ENCODE results near the gene LRRC7.
"Not testable (repeated sequence)": the region's sequence is repeated elsewhere in the genome, so short reads cannot be mapped to it uniquely, and the experiment has no call there.

Gene LRRC7

GRCh38 chr1:69911301-69911801 is 343.6 kb downstream of the LRRC7 start:
- DNase-seq = no peak

GRCh38 chr1:69913977-69914376 is 346.3 kb downstream of the LRRC7 start:
- DNase-seq = no peak

DNA sequence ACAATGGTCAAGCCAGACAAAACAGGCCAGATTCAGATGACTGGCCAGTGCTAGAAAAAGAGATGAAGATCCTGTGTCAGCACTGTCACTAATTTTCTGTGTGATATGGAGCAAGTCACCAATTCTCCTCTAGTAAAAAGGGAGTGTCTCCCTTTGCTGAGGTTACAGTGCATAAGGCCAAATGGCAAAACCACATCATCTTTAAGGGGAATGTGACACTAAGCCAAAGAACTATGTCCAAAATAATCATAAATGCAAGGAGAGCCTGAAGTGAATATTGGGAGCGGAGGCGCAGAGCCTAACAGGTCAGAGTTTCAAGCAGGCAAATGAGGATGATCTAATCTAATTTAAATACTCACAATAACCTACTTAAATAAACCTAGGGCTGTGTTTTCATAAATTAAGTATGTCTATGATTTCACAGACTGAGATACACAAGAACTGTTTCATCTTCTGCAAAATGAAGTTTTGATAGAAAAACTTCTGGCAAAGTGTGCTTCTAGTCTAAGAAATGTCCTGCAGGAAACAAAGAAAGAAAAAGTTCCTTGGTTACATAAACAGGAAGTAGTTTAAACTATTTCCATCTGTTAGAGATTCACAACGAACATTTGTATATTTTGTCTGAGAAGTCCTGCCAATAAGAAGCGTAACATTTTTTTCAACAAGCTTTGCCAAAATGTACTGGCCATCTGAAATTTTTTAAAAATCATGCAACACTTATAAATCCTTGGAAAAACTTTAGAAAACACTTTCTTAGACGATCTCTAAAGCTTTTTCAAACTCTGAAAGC is 347.4 kb downstream of the LRRC7 start:
- no peak for DNase-seq

DNA sequence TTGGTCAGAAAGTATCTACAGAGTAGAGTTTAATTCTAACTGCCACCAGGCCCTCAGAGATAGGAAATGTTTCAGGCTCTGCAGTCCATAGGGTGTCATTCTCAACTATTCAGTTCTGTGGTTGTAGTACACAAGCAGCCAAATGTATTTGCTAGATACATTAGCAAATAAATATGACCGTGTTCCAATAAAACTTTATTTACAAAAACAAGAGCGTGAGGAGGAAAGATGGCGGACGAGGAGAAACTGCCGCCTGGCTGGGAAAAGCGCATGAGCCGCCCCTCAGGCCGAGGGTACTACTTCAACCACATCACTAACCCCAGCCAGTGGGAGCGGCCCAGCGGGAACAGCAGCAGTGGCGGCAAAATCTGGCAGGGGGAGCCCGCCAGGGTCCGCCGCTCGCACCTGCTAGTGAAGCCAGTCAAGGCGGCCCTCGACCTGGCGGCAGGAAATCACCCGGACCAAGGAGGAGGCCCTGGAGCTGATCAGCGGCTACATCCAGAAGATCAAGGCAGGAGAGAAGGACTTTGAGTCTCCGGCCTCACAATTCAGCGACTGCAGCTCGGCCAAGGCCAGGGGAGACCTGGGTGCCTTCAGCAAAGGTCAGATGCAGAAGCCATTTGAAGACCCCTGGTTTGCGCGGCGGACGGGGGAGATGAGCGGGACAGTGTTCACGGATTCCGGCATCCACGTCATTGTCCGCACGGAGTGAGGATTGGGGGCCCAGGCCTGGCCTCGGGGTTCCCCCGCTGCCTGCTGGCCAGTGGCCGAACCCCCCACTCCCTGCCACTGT is 351.6 kb downstream of the LRRC7 start:
- DNase-seq = no peak

GRCh38 chr1:69919922-69920273 is 352.2 kb downstream of the LRRC7 start:
- no peak for DNase-seq

DNA sequence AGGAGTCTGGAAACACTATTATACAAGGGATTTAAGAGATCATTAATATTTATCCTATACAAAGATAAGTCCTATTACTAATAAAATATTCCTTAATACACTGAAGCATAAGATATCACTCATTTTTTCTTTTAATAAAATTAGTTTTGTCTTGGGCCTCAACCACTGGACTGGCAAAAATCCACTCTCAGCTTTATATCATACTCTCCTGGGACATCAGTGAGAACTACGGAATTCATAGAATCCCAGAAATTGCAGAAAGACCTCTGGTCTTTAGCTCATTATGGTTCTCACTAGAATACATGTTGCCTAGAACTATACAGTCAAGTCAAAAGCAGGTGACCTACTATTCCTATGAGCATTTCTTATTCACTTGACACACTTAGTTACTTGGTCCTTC is 352.7 kb downstream of the LRRC7 start:
- DNase-seq = no peak

DNA sequence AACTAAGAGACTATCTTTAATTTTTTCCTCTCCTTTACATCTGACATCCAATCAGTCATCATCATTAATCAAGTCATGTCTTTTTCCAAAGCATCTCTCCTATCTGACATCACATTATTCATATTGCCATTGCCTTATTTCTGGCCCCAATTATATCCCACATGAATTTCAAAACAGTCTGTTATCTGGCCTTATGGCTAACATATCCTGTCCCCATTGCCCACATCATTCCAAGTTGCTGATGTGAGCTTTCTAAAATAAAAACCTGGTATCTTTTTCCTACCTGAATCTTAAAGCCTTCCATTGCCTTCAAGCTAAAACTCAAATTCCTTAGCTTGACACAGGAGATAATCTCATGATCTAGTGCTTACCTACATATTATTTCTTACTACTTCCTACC is 353.8 kb downstream of the LRRC7 start:
- no peak for DNase-seq

DNA sequence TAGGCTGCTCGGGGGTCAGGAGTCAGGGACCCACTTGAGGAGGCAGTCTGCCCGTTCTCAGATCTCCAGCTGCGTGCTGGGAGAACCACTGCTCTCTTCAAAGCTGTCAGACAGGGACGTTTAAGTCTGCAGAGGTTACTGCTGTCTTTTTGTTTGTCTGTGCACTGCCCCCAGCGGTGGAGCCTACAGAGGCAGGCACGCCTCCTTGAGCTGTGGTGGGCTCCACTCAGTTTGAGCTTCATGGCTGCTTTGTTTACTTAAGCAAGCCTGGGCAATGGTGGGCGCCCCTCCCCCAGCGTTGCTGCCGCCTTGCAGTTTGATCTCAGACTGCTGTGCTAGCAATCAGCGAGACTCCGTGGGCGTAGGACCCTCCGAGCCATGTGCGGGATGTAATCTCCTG is 360.5 kb downstream of the LRRC7 start:
- not testable (repeated sequence) for DNase-seq

DNA sequence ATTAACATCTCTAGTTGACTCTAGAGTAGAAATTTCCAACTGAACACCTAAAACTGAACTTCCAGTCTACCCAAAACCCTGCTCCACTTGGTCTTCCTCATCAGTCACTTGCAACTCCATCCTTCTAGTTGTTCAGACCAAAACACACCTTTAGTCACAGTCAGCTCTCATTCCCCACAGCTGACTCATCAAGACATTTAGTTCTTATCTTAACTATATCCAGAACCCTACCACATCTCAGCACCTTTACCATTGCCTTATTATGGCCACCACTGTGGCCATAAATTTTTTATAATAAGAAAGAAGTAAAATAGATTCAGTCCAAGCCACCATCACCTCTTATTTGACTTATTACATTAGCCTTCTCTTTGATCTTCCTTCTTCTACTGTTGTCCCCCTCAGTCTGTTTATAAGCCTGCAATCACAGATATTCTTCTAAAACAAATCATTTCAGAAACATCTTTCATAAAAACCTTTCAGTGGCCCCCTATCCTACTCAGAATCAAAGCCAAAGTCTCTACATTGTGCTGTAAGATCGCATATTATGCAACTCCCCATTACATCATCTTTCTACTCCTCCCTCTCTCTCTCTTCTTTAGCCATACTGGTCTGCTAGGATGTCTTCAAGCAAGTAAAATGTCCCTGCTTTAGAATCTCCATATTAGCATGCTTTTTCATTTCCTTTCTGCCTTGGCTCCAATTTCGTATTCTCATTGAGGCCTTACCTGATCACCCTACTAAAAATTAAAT is 361.8 kb downstream of the LRRC7 start:
- no peak for DNase-seq

DNA sequence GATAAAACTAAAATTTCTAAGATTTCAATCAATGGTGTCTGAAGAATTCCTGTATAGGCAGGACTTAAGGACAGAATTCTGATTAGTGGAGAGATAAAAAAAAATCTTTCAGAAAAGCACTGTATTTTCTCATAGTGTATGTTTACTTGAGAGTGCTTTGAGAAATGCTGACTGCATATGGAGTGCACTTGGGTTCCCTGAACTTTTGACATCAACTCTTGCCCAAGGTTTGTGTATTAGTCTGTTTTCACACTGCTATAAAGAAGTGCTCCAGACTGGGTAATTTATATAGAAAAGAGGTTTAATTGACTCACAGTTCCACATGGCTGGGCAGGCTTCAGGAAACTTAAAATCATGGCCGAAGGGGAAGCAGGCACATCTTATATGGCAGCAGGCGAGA is 362.7 kb downstream of the LRRC7 start:
- no peak for DNase-seq

DNA sequence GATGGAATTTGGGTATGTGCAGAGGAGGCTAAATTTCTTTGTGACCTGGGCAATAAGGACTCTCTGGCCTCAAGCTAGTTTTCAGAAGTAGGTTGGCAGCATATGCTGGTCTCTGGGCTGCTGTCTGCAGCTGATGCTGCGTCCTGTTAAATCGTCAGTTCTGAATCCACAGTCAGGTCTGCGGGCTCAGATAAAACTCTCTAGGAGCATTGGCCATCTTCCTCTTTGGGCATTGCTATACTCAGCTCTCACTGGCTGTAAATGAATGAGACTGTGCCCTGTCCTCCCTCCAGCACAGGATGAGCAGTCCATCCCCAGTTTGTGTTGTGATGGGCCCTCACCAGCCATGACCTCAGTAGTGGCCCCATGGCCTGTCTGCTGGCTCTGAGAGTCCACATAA is 365.0 kb downstream of the LRRC7 start:
- no peak for DNase-seq

- no peak for DNase-seq
These were observed 372.5 kb downstream of the LRRC7 start for GRCh38 chr1:69940231-69940630.

DNA sequence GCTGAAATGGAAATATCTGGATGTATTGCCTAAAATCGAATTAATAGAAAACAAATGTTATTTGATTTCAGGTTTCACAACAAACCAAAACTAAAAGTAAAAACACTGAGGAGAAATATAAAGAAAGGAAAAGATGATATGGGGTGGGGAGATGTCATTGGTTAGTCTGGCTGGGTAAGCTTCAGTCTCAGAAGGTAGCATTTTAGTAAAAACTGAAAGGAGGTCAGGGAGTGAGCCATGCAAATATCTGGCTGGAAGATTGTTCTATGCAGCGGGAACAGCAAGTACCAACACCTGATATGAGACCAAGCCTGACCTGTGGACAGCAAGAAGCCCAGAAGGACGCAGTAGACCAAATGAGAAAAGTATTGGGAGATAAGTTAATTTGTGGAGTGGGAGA is 373.1 kb downstream of the LRRC7 start:
- no peak for DNase-seq

GRCh38 chr1:69943030-69943429 is 375.3 kb downstream of the LRRC7 start:
- DNase-seq = no peak

DNA sequence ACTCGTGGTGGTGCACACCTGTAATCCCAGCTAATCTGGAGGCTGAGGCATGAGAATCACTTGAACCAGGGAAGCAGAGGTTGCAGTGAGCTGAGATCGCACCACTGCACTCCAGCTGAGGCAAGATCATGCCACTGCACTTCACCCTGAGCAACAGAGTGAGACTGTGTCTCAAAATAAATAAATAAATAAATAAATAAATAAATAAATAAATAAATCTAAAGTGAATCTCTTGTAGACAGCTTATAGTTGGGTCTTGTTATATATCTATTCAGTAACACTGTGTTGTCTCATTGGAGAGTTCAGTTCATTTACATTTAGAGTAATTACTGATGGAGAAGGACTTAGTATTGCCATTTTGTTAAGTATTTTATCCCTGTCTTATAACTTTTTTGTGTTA is 379.2 kb downstream of the LRRC7 start:
- DNase-seq = no peak

- no peak for DNase-seq
These were observed 380.1 kb downstream of the LRRC7 start for GRCh38 chr1:69947837-69948236.

DNA sequence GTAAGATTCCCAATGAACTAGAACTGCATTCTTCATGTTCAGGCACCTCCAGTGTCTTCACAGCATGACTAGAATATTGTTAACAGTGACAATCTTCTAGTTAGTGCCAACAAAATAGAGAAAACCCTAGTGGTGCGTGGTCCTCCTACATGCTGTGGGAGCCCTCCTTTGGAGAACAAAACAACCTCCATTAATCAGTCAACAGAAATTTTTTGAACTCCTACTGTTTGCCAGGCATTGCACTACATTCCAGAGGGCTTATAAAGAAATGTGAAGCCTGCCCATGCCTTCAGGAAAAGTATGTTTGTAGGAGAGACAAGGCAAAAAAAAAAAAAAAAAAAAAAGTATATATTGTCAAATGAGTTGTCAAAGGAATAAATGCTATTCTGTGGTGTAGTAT is 385.0 kb downstream of the LRRC7 start:
- no peak for DNase-seq

GRCh38 chr1:69962452-69962851 is 394.7 kb downstream of the LRRC7 start:
- not testable (repeated sequence) for DNase-seq

DNA sequence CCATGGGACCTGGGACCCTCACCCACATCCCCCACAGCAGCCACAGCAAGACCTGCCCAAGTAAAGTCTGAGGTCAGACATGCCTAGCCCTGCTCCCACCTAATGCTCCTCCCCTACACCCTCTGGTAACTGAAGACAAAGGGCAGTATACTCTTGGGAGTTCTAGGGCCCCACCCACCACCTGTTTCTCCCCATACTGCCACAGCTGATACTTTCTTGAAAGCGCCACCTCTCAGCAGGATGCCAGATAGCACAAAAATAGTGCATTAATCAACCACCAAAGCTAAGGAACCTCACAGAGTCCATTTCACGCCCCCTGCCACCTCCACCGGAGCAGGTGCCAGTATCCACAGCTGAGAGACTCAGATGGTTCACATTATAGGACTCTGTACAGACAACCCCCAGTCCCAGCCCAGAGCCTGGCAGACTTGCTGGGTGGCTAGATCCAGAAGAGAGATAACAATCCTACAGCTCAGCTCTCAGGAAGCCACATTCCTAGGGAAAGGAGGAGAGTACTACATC is 399.6 kb downstream of the LRRC7 start:
- no peak for DNase-seq

GRCh38 chr1:69976896-69977295 is 409.2 kb downstream of the LRRC7 start:
- DNase-seq = no peak

DNA sequence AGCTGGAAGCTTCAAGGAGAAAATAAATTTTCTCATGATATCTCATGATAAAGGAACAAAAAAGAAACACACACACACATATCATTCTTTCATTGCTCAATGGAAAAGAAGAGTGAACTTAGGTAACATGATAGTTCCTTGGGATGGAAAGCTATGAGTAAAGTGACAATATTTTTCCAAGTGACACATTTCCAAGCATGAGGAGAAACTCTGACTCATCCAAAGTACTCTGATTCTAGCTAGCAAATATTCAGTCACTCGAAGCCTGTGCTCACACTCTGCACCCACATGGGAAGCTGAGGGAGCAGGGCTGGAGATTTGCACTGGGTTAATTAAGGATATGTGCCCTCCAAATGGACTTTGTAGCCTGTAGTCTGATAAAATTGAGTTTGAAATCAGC is 415.3 kb downstream of the LRRC7 start:
- no peak for DNase-seq

- no peak for DNase-seq
These were observed 417.7 kb downstream of the LRRC7 start for GRCh38 chr1:69985376-69985775.

GRCh38 chr1:69985901-69986439 is 418.2 kb downstream of the LRRC7 start:
- DNase-seq = no peak
